Left lobe of liver (tissue), 2 donors: ENCODE measurements around the gene SEC16B. TPM values are rescaled to one million over a fixed set of nuclear protein-coding genes. Genes with fewer than 3 reads are reported as not detected.

Experiments
- ATAC-seq: fragments of 200-7000 bp; cut with Tn5 transposase; one replicate; pipeline ENCODE4 v1.9.1; 2020; ENCODE audit warnings: mild to moderate bottlenecking, moderate library complexity
- DNase-seq: peaks from one replicate; pipeline ENCODE4 v3.0.0-alpha.2; 2020; ENCODE audit warnings: low spot score
- total RNA-seq: library from RNA; stranded (reverse); gene quantifications from one replicate; pipeline ENCODE4 v1.2.1, GENCODE V29; 2021
- donor health status: DM: no; HTN: no; CAD: no; lungs with moderate emphysema.
- donor health status: DM: no; HTN: yes; CAD: no.

The SEC16B gene
- total RNA-seq, 1 donor from 2014 or later = 60.3 TPM

DNA sequence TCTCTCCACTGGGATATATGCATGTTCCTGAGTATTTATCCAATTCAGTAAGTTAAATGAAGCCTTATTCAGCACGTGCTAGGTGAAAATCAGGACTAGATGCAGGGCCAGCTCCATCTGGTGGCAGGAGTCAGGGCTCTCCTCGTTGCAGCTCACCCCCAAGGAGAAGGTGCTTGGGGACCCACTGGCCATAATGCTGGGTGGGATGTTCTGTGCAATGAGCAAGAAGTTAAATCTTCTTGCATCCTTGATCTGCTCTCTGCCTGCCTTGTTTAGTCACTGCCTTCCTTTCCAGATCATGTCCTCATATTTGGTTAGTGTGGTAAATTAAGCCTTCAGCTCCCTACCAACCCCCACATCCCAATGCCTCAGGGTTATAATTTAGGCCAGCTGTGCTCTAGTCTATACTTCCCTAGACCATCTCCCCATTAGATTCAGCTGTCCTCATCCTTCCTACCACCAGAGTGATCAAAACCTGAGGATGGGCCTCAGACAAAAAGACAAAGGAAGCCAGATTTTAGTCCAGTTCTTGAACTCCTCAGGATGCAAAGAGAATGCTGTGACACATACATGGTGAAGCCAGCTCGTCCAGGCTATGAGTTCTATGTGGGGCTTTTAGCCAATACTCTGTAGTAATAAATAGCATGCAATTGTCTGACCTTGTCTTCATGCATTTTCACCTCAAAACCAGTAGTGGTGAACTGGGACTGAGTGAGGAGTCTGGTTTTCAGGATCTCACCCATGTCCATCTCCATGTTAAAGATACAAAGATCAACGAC, 55.9 kb downstream of the SEC16B start:
- DNase-seq (no peak), ATAC-seq (peak; percentile 50)

DNA sequence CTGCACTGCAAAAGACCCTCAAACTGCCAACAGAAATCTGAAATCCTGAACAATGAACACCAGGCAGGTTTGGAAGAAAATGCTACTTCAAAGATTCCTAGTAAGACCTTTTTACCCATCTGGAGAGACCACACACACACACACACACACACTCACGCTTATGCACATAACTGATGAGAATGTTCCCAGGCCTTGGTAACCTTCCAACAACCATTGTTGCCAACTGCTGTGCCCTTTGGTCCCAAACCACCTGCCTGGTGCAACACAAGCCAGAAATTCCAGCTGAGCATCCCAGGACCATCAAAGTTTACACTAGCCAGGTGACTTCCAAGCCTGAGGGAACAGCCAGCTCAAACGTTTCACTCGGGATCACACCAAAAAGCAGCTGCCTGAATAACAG, 56.9 kb downstream of the SEC16B start:
- DNase-seq (peak; percentile 92), ATAC-seq (peak; percentile 93)

GRCh38 chr1:177909416-177909815, 60.4 kb downstream of the SEC16B start:
- DNase-seq (no peak), ATAC-seq (no peak)

GRCh38 chr1:177907000-177907399, 62.9 kb downstream of the SEC16B start:
- no peak for DNase-seq
- ATAC-seq = no peak

DNA sequence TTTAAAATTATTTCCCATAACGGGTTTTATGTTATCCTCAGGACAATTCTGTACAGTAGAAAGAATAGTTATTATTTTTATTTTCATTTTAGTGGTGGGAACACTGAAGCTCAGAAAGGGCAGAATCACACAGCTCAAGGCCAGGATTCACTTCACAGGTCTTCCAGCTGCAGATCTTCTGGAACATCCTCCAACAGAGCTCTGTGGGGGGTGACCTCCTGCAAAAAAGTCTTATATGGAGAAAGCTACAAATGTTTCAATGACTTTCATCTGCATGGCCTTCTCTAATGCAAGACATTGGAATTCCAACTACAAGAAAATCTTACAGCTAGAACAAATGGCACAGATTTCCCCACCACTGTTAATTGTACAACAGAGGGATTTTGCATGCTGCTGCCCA, 64.2 kb downstream of the SEC16B start:
- no peak for ATAC-seq
- DNase-seq = no peak

- no peak for DNase-seq
- ATAC-seq = no peak
Measured at GRCh38 chr1:177902266-177902665, 67.6 kb downstream of the SEC16B start.

GRCh38 chr1:177897998-177898654, 71.7 kb downstream of the SEC16B start:
- no peak for DNase-seq
- ATAC-seq = no peak

- no peak for DNase-seq
- no peak for ATAC-seq
Measured at GRCh38 chr1:177897281-177897997, 72.4 kb downstream of the SEC16B start.

Other genes starting within 250 kb of the SEC16B start
- gene RASAL2, start 124.0 kb upstream of the SEC16B start, total RNA-seq = 5.3 TPM